22Rv1 (cell line): Measurements from ENCODE around the gene SLC35F1.

Experiments
- CTCF ChIP-seq: fragments of 450-650 bp; IDR thresholded peaks from 2 replicates; pipeline ENCODE4 v1.5.1; 2017; ENCODE audit warnings: mild to moderate bottlenecking
- ZFX ChIP-seq: fragments of 450-650 bp; IDR thresholded peaks from 2 replicates; pipeline ENCODE4 v1.6.1; 2017; ENCODE audit warnings: antibody characterized with exemption, borderline replicate concordance

GRCh38 chr6:118163542-118163941 is 256.5 kb downstream of the SLC35F1 start:
- no peak for TF ChIP-seq CTCF
- TF ChIP-seq ZFX, result no peak
